Stromal cell of bone marrow (primary cell): ENCODE results near the gene AP1B1.

ENCODE experiments used
- DNase-seq: peaks from one replicate; pipeline ENCODE4 v3.0.0-alpha.2; 2012; ENCODE audit warnings: low read depth

The AP1B1 gene

GRCh38 chr22:29331658-29332300 is 56.6 kb downstream of the AP1B1 start:
- DNase-seq: no peak

GRCh38 chr22:29331213-29331612 is 57.2 kb downstream of the AP1B1 start:
- DNase-seq: no peak

- DNase-seq: no peak
Observed at GRCh38 chr22:29330753-29331152, 57.6 kb downstream of the AP1B1 start.

GRCh38 chr22:29330291-29330690 is 58.1 kb downstream of the AP1B1 start:
- no peak for DNase-seq

- no peak for DNase-seq
Observed at GRCh38 chr22:29329581-29329980, 58.8 kb downstream of the AP1B1 start.

- DNase-seq: no peak
Observed at GRCh38 chr22:29328566-29329500, 59.5 kb downstream of the AP1B1 start.

GRCh38 chr22:29328055-29328454 is 60.3 kb downstream of the AP1B1 start:
- no peak for DNase-seq

- DNase-seq: no peak
Observed at GRCh38 chr22:29327089-29327764, 61.1 kb downstream of the AP1B1 start.

GRCh38 chr22:29326481-29326880 is 61.9 kb downstream of the AP1B1 start:
- no peak for DNase-seq

- no peak for DNase-seq
Observed at GRCh38 chr22:29325785-29326315, 62.5 kb downstream of the AP1B1 start.

GRCh38 chr22:29325356-29325755 is 63.0 kb downstream of the AP1B1 start:
- no peak for DNase-seq

GRCh38 chr22:29323641-29324040 is 64.7 kb downstream of the AP1B1 start:
- no peak for DNase-seq

GRCh38 chr22:29320546-29320945 is 67.8 kb downstream of the AP1B1 start:
- DNase-seq: no peak

GRCh38 chr22:29319072-29319471 is 69.3 kb downstream of the AP1B1 start:
- DNase-seq: no peak

GRCh38 chr22:29317827-29318454 is 70.4 kb downstream of the AP1B1 start:
- DNase-seq: no peak

GRCh38 chr22:29316141-29316828 is 72.1 kb downstream of the AP1B1 start:
- no peak for DNase-seq

- DNase-seq: no peak
Observed at GRCh38 chr22:29315286-29316140, 72.9 kb downstream of the AP1B1 start, which contains the start of gene RASL10A. RASL10A (minus strand) TSS chr22:29315697; CDS start chr22:29315246, 451 bp downstream.

GRCh38 chr22:29314537-29315285 is 73.7 kb downstream of the AP1B1 start:
- DNase-seq: no peak
